HK-2 (cell line): ENCODE measurements around the gene C4orf54.

ENCODE experiments used
- DNase-seq: peaks from one replicate; pipeline ENCODE4 v3.0.0-alpha.2; 2018; ENCODE audit not compliant: unreplicated experiment

The C4orf54 gene

GRCh38 chr4:99622341-99622740 lies 35.3 kb downstream of the C4orf54 start:
- no peak for DNase-seq

GRCh38 chr4:99617374-99617773 lies 40.3 kb downstream of the C4orf54 start:
- no peak for DNase-seq

GRCh38 chr4:99615170-99615820 lies 42.3 kb downstream of the C4orf54 start:
- no peak for DNase-seq

- DNase-seq, result no peak
Measured at GRCh38 chr4:99614491-99614890, 43.1 kb downstream of the C4orf54 start.

- DNase-seq, result no peak
Measured at GRCh38 chr4:99612704-99613103, 44.9 kb downstream of the C4orf54 start.

GRCh38 chr4:99612281-99612680 lies 45.3 kb downstream of the C4orf54 start:
- DNase-seq, result no peak

GRCh38 chr4:99610605-99611175 lies 46.9 kb downstream of the C4orf54 start:
- DNase-seq, result no peak

GRCh38 chr4:99608417-99608816 lies 49.2 kb downstream of the C4orf54 start:
- no peak for DNase-seq
